GM19099 (cell line): ENCODE results near the gene C1orf141.

Experiments
- POLR2A ChIP-seq: IDR thresholded peaks from 3 replicates; pipeline ENCODE4 v1.6.1; 2011; ENCODE audit warnings: low read depth; ENCODE audit not compliant: insufficient read length; ENCODE audit errors: extremely low read depth

C1orf141 gene

DNA sequence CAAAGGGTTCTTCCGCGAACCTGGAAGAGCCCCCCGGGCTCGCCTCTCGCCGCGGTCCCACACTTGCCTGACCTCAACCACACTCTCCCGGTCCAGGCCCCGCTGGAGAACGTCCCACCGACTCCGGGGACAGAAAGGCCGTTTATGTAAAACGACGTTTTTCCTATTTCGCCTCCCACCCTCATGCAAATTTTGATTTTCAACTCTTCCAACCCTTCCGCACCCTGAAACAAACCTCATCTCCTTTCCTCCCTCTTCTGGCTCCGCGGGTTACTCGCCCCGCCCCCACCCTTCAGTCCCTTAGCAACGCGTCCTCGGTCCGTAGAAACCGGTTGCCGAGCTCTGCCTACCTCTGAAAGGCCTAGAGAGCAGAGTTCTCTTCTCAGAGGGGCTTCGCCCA lies at the start of gene C1orf141:
TSS of gene C1orf141 (minus strand) at position 276 of the 400 bp plus-strand sequence. CDS start 7,730 bp downstream, outside the sequence.
- no peak for TF ChIP-seq POLR2A

- no peak for TF ChIP-seq POLR2A
These were observed 40.8 kb upstream of the C1orf141 start for GRCh38 chr1:67175530-67176087.

DNA sequence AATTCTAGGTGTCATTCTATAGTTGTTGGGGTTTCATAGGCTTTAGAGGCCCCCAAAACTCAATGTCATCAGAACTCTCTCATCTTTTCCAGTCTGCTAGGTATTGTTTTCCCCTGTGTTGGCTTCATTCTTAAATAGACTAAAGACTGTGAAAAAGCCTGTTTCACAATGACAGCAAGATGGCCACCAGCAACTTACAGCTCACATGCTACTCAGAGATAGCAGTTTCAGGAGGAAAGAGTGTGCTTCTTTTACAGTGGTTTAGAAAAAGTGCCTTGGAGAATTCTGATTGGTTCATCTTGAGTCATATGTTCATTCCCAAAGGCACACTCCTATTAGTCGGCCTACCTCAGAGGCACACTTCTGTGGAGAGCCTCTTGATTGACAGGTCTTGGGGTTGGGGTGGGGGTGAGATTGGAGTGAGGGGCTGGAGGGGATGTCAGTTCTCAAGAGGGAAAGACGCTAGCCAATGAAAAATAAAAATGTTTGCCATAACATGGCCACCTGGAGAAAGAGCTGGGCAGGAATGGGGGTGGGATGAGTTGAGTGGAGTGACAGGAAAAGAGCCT lies 40.0 kb upstream of the C1orf141 start:
- no peak for TF ChIP-seq POLR2A

- TF ChIP-seq POLR2A = no peak
These were observed 39.2 kb upstream of the C1orf141 start for GRCh38 chr1:67173988-67174387.

DNA sequence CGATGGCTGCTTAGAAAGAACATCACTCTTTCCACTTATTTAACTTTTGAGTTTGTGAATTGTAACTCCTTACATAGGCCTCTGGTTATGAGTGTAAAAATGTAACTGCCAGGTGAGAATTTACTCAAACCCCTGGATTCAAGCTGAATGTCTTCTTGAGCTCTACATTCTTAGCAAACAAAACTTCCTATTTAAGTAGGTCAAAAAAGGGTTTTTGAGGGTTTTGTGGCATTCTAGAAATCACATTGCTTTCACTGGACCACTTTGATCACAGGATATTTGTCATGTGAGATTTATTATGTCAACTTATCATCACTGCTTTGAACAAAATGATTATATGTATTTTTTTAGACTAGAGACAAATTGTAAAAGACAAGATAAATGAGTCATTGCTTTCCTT lies 37.2 kb upstream of the C1orf141 start:
- no peak for TF ChIP-seq POLR2A

- no peak for TF ChIP-seq POLR2A
These were observed 36.8 kb upstream of the C1orf141 start for GRCh38 chr1:67171574-67171955.

- TF ChIP-seq POLR2A = no peak
These were observed 36.2 kb upstream of the C1orf141 start for GRCh38 chr1:67170751-67171573.

DNA sequence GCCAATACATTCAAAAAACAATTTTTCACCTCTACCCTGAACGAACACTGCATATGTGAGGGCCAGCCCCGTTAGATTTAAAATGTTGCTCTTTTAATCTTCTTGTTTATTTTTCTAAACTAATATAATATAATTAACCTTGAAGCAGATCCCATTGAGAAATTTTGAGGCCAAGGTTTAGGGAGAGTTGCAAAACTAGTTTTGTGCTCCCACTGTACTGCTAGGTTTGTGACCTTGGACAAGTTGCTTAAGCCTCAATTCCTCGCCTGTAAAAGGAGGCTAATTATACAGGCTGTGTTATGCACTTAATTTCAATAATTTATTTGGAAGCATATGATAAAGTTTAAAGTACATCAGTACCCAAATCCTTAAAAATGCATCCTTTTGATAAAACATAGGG lies 35.2 kb upstream of the C1orf141 start:
- no peak for TF ChIP-seq POLR2A

DNA sequence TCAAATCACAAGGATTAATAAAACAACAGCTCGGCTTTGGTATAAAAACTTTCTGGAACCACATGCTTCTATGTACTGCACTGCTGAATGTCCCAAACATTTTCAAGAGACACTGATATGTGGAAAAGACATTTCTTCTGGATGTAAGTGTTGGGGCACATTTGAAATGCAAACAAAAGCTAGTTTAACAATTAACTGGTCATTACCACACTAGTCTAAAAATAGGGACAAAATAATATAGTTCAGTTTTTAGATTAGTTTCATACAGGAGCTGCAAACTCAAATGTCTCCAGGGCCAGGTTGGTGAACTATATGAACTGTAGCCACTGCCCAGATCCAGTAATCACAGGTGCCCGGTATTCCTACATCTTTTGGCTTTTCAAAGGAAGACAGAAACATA lies 34.7 kb upstream of the C1orf141 start:
- TF ChIP-seq POLR2A = no peak

- TF ChIP-seq POLR2A = peak; percentile 23
These were observed 31.4 kb upstream of the C1orf141 start, which contains the start of gene IL23R for GRCh38 chr1:67166196-67166595. IL23R (plus strand) TSS chr1:67166454; CDS start chr1:67168121, 1,667 bp downstream.

GRCh38 chr1:67165468-67166041 lies 30.8 kb upstream of the C1orf141 start:
- no peak for TF ChIP-seq POLR2A

GRCh38 chr1:67162954-67163353 lies 28.2 kb upstream of the C1orf141 start:
- TF ChIP-seq POLR2A = no peak

- TF ChIP-seq POLR2A = no peak
These were observed 24.5 kb upstream of the C1orf141 start for GRCh38 chr1:67159233-67159632.

GRCh38 chr1:67158401-67158800 lies 23.6 kb upstream of the C1orf141 start:
- no peak for TF ChIP-seq POLR2A

DNA sequence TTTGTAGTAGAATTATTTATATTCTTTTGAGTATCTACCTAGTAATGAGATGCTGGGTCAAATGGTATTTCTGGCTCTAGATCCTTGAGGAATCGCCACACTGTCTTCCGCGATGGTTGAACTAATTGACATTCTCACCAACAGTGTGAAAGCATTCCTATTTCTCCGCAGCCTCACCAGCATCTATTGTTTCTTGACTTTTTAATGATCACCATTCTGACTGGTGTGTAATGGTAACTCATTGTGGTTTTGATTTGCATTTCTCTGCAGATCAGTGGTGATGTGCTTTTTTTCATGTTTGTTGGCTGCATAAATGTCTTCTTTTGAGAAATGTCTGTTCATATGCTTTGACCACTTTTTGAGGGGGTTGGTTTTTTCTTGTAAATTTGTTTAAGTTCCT lies 16.2 kb upstream of the C1orf141 start:
- TF ChIP-seq POLR2A = no peak
